Gastroesophageal sphincter (tissue), 4 donors: ENCODE data around the gene CUX1. TPM values are rescaled to one million over a fixed set of nuclear protein-coding genes. Genes with fewer than 3 reads are reported as not detected.

Experiments
- ATAC-seq: fragments of 150-250 bp; one replicate; pipeline ENCODE4 v1.9.1; 2016; ENCODE audit warnings: mild to moderate bottlenecking, moderate library complexity
- H3K27ac ChIP-seq, 4 donors: fragments of 200-600 bp; sonication (generic) in 3 of 4; 1 replicate in 3 of 4; 2 replicates in 1 of 4; pipeline ENCODE4 v1.5.1; 2016 to 2019
- H3K27me3 ChIP-seq: fragments of 200-600 bp; sonication (generic); one replicate; pipeline ENCODE4 v1.5.1; 2019
- H3K36me3 ChIP-seq, 2 donors: fragments of 200-600 bp; sonication (generic); one replicate each; pipeline ENCODE4 v1.5.1; 2019; ENCODE audit warnings: control low read depth in 1 of 2
- H3K4me1 ChIP-seq, 3 donors: fragments of 200-600 bp; sonication (generic); 1 replicate in 2 of 3; 2 replicates in 1 of 3; pipeline ENCODE4 v1.5.1; 2016 to 2019; ENCODE audit warnings: control low read depth in 2 of 3
- H3K4me3 ChIP-seq, 2 donors: fragments of 200-600 bp; sonication (generic); one replicate each; pipeline ENCODE4 v1.5.1; 2019; ENCODE audit warnings: mild to moderate bottlenecking in 1 of 2, moderate library complexity in 1 of 2
- H3K9me3 ChIP-seq, 3 donors: fragments of 200-600 bp; sonication (generic); one replicate each; pipeline ENCODE4 v1.5.1; 2017 to 2019; ENCODE audit warnings: control low read depth in 2 of 3
- EP300 ChIP-seq: sonication (generic); formaldehyde crosslinking; IDR thresholded peaks from one replicate; pipeline ENCODE4 v1.6.1; 2017; ENCODE audit warnings: antibody characterized with exemption, mild to moderate bottlenecking
- POLR2A ChIP-seq, 2 donors: fragments of 450-650 bp; IDR thresholded peaks; one replicate each; pipeline ENCODE4 v1.6.1; 2017; ENCODE audit warnings: antibody characterized with exemption in 2 of 2, mild to moderate bottlenecking in 2 of 2, moderate library complexity in 1 of 2
- POLR2AphosphoS5 ChIP-seq: sonication (generic); formaldehyde crosslinking; IDR thresholded peaks from one replicate; pipeline ENCODE4 v1.6.1; 2017; ENCODE audit warnings: antibody characterized with exemption
- WGBS, 2 donors: methylation state at CpG; one replicate each; pipeline ENCODE4 v1.1.5; 2018; ENCODE audit warnings: low coverage in 1 of 2; 5-methylcytosine and 5-hydroxymethylcytosine counted together
- total RNA-seq, 4 donors: library from RNA; depleted of rRNA; stranded (reverse); fragments of >200 nt; gene quantifications; one replicate each; pipeline ENCODE4 v1.1.0, GENCODE V29; 2016
- TF ChIP-seq, protein P1 (sequence below), 4 experiments: fragments of 200-600 bp in 2 of 4; fragments of 450-650 bp in 2 of 4; sonication (generic) in 1 of 4; IDR thresholded peaks; one replicate each; pipeline ENCODE4 v1.5.1; 2017 to 2019; ENCODE audit warnings: antibody characterized with exemption in 4 of 4, mild to moderate bottlenecking in 2 of 4, moderate library complexity in 2 of 4

CUX1 gene
- total RNA-seq, 4 donors from 2014 or later: 84.4 to 134 (median 110) TPM

DNA sequence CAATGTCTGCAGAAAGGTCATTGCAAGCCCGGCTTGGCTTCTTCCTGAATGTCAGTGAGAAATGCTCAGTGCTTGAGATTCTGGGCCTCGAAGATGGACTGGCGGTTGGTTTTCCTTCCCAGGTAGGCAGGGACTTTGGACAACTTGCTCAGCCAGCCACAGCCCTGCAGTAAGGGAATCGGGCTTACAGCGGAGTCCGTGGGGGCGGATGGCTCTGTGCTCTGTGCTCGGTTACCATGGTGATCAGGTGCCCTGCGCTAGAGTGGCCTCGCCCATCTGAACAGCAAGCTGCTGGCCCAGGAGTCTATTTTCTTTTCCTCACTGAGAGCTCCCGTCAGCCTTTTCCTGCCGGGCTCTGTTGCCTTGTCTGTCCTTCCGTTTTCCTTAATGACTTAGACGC is 391.4 kb downstream of the CUX1 start:
- Histone ChIP-seq H3K4me1 (no peaks in the 10 kb centered on the region), H3K27me3 (no peaks in the 10 kb centered on the region), H3K4me3 (no peak overlapping the region), H3K36me3 (peaks cover 0 to 92% of the 10 kb centered on the region in 2 donors), H3K9me3 (no peaks in the 10 kb centered on the region), H3K27ac (no peak overlapping the region)
- WGBS, 2 donors: 71 to 86% methylated on average over 5 to 7 of the region's 14 CpGs
- no peak for ATAC-seq
- TF ChIP-seq POLR2A (IDR thresholded peaks at IDR 0.05) (no peak), EP300 (no peak), POLR2AphosphoS5 (no peak)
- TF ChIP-seq, protein P1, sequence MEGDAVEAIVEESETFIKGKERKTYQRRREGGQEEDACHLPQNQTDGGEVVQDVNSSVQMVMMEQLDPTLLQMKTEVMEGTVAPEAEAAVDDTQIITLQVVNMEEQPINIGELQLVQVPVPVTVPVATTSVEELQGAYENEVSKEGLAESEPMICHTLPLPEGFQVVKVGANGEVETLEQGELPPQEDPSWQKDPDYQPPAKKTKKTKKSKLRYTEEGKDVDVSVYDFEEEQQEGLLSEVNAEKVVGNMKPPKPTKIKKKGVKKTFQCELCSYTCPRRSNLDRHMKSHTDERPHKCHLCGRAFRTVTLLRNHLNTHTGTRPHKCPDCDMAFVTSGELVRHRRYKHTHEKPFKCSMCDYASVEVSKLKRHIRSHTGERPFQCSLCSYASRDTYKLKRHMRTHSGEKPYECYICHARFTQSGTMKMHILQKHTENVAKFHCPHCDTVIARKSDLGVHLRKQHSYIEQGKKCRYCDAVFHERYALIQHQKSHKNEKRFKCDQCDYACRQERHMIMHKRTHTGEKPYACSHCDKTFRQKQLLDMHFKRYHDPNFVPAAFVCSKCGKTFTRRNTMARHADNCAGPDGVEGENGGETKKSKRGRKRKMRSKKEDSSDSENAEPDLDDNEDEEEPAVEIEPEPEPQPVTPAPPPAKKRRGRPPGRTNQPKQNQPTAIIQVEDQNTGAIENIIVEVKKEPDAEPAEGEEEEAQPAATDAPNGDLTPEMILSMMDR (IDR thresholded peaks at IDR 0.05): no peak

DNA sequence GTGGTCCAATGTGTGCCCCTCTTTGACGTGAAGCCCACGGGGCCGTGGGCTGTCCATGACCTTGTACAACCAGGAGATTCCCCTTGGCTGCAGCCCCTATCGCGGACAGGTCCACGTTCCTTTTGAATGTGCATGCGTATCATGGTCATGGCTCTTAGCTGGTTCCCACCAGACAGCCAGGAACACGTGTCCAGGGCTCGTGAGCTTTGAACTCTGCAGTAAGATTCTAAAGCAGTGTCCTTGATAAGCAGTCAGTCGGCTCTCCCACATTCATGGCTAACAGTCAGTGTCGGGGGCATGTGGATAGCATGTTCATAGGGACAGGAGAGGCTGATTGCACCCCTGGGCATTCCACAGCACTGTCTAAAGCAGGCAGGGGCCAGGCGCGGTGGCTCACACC is 393.4 kb downstream of the CUX1 start:
- H3K27me3 ChIP-seq: no peaks in the 10 kb centered on the region
- no peak for TF ChIP-seq POLR2AphosphoS5
- no peak for TF ChIP-seq EP300
- TF ChIP-seq POLR2A (IDR thresholded peaks at IDR 0.05): no peak
- TF ChIP-seq, protein P1 (IDR thresholded peaks at IDR 0.05): no peak
- H3K27ac ChIP-seq: no peak overlapping the region
- H3K4me3 ChIP-seq: no peak overlapping the region
- 97 to 100% methylated on average over 1 to 5 of the region's 13 CpGs for WGBS, 2 donors
- ATAC-seq: no peak
- no peaks in the 10 kb centered on the region for H3K4me1 ChIP-seq
- H3K36me3 ChIP-seq: peaks cover 0 to 81% of the 10 kb centered on the region in 2 donors
- no peaks in the 10 kb centered on the region for H3K9me3 ChIP-seq

DNA sequence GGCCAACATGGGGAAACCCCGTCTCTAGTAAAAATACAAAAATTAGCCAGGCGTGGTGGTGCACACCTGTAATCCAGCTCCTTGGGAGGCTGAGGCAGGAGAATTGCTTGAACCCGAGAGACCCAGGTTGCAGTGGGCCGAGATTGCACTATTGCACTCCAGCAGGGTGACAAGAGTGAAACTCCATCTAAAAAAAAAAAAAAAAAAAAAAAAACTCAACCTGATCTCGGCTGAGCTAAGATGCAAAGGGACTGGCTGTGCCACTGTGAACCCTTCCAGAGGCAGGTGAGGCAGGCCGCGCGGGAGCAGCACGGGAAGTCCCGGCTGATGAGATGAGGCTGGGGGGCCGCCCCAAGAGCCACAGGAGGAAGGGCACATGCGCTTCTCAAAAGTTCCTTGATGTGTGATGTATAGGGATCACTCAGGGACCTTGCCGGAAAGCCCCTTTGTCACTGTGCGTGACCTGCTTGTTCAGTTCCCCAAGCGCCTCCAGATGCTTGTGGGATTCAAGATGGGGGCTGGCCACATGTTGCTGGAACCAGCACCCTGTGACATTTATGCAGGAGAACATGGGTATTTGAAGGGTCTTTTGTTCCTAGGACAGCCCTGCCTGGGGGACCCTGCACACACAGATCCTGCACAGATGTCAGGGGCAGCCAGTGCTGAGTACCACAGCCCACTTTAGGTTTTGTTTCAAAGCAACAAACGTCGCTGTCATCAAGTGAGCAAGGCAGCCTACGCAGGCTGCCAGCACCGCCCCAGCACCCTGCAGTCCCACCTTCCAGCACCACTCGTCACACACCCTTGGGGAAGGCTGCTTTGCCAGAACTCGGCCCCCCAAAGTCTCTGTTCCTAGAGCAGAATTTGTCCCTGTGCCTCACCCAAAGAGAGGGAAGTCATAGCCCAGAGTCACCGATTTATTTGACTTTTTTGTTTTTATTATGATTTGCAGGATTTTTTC is 394.4 kb downstream of the CUX1 start:
- Histone ChIP-seq H3K27me3 (no peaks in the 10 kb centered on the region), H3K27ac (no peak overlapping the region), H3K4me3 (no peak overlapping the region), H3K9me3 (no peaks in the 10 kb centered on the region), H3K4me1 (no peaks in the 10 kb centered on the region), H3K36me3 (peaks cover 0 to 76% of the 10 kb centered on the region in 2 donors)
- ATAC-seq: no peak
- TF ChIP-seq, protein P1 (IDR thresholded peaks at IDR 0.05): no peak
- TF ChIP-seq POLR2A (IDR thresholded peaks at IDR 0.05): no peak
- TF ChIP-seq EP300: no peak
- 84 to 92% methylated on average over 9 to 12 of the region's 22 CpGs for WGBS, 2 donors

DNA sequence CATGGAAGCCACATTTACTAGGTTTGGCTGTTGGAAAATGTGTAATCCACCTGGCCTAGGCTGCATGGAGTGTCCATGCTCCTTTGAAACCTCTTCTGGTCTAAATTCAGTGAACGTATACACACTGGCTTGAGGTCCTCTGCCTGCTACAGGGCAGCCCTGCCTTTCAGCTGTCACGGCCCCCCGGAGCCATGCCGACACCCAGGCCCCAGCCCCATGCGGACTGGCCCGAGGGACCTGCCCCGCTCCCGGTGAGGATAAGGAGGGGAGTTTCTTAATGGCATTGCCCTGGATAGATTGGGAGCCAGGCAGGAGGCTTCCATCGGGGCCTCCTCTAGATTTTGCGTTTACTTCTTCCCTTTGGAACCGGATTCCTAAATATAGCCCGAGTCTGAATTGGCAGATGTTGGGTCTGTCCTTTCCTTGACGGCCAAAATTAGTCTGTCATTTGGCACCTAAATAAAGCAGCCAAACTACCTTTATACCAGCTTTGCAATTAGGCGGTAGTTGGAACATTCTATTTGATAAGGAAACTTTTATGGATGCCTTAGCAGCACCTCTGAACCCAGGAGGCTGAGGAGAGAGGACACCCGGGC is 397.1 kb downstream of the CUX1 start:
- ATAC-seq: no peak
- no peaks in the 10 kb centered on the region for H3K9me3 ChIP-seq
- H3K36me3 ChIP-seq: peaks cover 0 to 60% of the 10 kb centered on the region in 2 donors

More for the DNA sequence above, 397.1 kb downstream of the CUX1 start:
- Histone ChIP-seq H3K27me3 (no peaks in the 10 kb centered on the region), H3K4me1 (no peaks in the 10 kb centered on the region), H3K27ac (no peak overlapping the region), H3K4me3 (no peak overlapping the region)
- 64 to 93% methylated on average over 3 to 6 of the region's 15 CpGs for WGBS, 2 donors
- no peak for TF ChIP-seq POLR2AphosphoS5
- TF ChIP-seq, protein P1 (IDR thresholded peaks at IDR 0.05): no peak
- no peak for TF ChIP-seq EP300
- TF ChIP-seq POLR2A (IDR thresholded peaks at IDR 0.05): no peak
